Thyroid gland (tissue), 4 donors: Measurements from ENCODE around the gene C4B.

ENCODE experiments used
- CTCF ChIP-seq, 6 experiments: fragments of 200-600 bp in 3 of 6; fragments of 450-650 bp in 3 of 6; sonication (generic) in 3 of 6; IDR thresholded peaks; one replicate each; pipeline ENCODE4 v1.5.1; 2016 to 2019; ENCODE audit warnings: antibody characterized with exemption in 6 of 6, mild to moderate bottlenecking in 2 of 6, inconsistent platforms in 1 of 6, moderate library complexity in 1 of 6
- POLR2A ChIP-seq, 2 donors: fragments of 450-650 bp; IDR thresholded peaks; one replicate each; pipeline ENCODE4 v1.6.1; 2017; ENCODE audit warnings: antibody characterized with exemption in 2 of 2, mild to moderate bottlenecking in 2 of 2, moderate library complexity in 1 of 2

GRCh38 chr6:32058511-32058963, 43.9 kb downstream of the C4B start:
- TF ChIP-seq CTCF (IDR thresholded peaks at IDR 0.05), result no peak
- TF ChIP-seq POLR2A (IDR thresholded peaks at IDR 0.05), result no peak
